SK-N-SH treated with all-trans-retinoic acid at 6 μM for 48 hours (cell line): ENCODE results near the gene DNER.

Experiments
- ATAC-seq: fragments of 200-7000 bp; cut with Tn5 transposase; 3 replicates; pipeline ENCODE4 v1.9.1; 2020; ENCODE audit warnings: mild to moderate bottlenecking, moderate library complexity
- ARNTL ChIP-seq: fragments of 450-650 bp; formaldehyde crosslinking; IDR thresholded peaks from 2 replicates; pipeline ENCODE4 v1.5.0; 2020; ENCODE audit warnings: low read depth, mild to moderate bottlenecking, moderate library complexity, borderline replicate concordance
- CREB5 ChIP-seq: fragments of 250-450 bp; sonication (Bioruptor Pico); IDR thresholded peaks from 2 replicates; pipeline ENCODE4 v1.5.1; 2020; ENCODE audit warnings: low read depth, mild to moderate bottlenecking, moderate library complexity
- CSDC2 ChIP-seq: fragments of 250-450 bp; sonication (Bioruptor Pico); IDR thresholded peaks from 2 replicates; pipeline ENCODE4 v1.5.0; 2020; ENCODE audit warnings: mild to moderate bottlenecking, moderate library complexity
- CSRNP3 ChIP-seq: fragments of 250-450 bp; sonication (Bioruptor Pico); IDR thresholded peaks from 2 replicates; pipeline ENCODE4 v1.5.1; 2021; ENCODE audit warnings: mild to moderate bottlenecking, moderate library complexity
- ESRRG ChIP-seq: fragments of 250-450 bp; sonication (Bioruptor Pico); IDR thresholded peaks from 2 replicates; pipeline ENCODE4 v1.6.1; 2021; ENCODE audit warnings: mild to moderate bottlenecking
- ISL1 ChIP-seq: fragments of 250-450 bp; sonication (Bioruptor Pico); IDR thresholded peaks from 2 replicates; pipeline ENCODE4 v2.1.2; 2022; ENCODE audit warnings: mild to moderate bottlenecking, moderate library complexity
- OSR1 ChIP-seq: fragments of 250-450 bp; sonication (Bioruptor Pico); IDR thresholded peaks from 2 replicates; pipeline ENCODE4 v1.8.0; 2022; ENCODE audit warnings: moderate library complexity, mild to moderate bottlenecking, inconsistent platforms
- PATZ1 ChIP-seq: fragments of 250-450 bp; sonication (Bioruptor Pico); IDR thresholded peaks from 2 replicates; pipeline ENCODE4 v1.8.0; 2020; ENCODE audit warnings: mild to moderate bottlenecking, moderate library complexity, borderline replicate concordance
- POU6F1 ChIP-seq: fragments of 250-450 bp; sonication (Bioruptor Pico); IDR thresholded peaks from 2 replicates; pipeline ENCODE4 v1.8.0; 2021; ENCODE audit warnings: low read depth, mild to moderate bottlenecking, moderate library complexity, borderline replicate concordance
- PPARA ChIP-seq: fragments of 250-450 bp; sonication (Bioruptor Pico); IDR thresholded peaks from 2 replicates; pipeline ENCODE4 v1.5.0; 2020; ENCODE audit warnings: mild to moderate bottlenecking, borderline replicate concordance
- RARB ChIP-seq: fragments of 250-450 bp; sonication (Bioruptor Pico); IDR thresholded peaks from 2 replicates; pipeline ENCODE4 v1.8.0; 2021; ENCODE audit warnings: mild to moderate bottlenecking, moderate library complexity
- TCF4 ChIP-seq: fragments of 250-450 bp; sonication (Bioruptor Pico); IDR thresholded peaks from 2 replicates; pipeline ENCODE4 v1.8.0; 2021; ENCODE audit warnings: mild to moderate bottlenecking, moderate library complexity, borderline replicate concordance
- TOX ChIP-seq: fragments of 250-450 bp; sonication (Bioruptor Pico); IDR thresholded peaks from 2 replicates; pipeline ENCODE4 v1.8.0; 2021; ENCODE audit warnings: mild to moderate bottlenecking, moderate library complexity, borderline replicate concordance
- TSHZ2 ChIP-seq: fragments of 250-450 bp; sonication (Bioruptor Pico); IDR thresholded peaks from 2 replicates; pipeline ENCODE4 v1.5.0; 2020; ENCODE audit warnings: mild to moderate bottlenecking, moderate library complexity
- ZC3H10 ChIP-seq: fragments of 250-450 bp; sonication (Bioruptor Pico); IDR thresholded peaks from 2 replicates; pipeline ENCODE4 v1.5.1; 2021; ENCODE audit warnings: mild to moderate bottlenecking, moderate library complexity
- ZFP3 ChIP-seq: fragments of 250-450 bp; sonication (Bioruptor Pico); IDR thresholded peaks from 2 replicates; pipeline ENCODE4 v1.5.0; 2020; ENCODE audit warnings: mild to moderate bottlenecking, moderate library complexity
- ZFP30 ChIP-seq: fragments of 450-650 bp; formaldehyde crosslinking; IDR thresholded peaks from 2 replicates; pipeline ENCODE4 v1.5.0; 2022; ENCODE audit warnings: mild to moderate bottlenecking, moderate library complexity
- ZNF565 ChIP-seq: fragments of 450-650 bp; formaldehyde crosslinking; conservative IDR thresholded peaks from 2 replicates; pipeline ENCODE4 v1.5.0; 2020; ENCODE audit warnings: low read depth, mild to moderate bottlenecking, moderate library complexity
- ZNF70 ChIP-seq: fragments of 450-650 bp; formaldehyde crosslinking; IDR thresholded peaks from 2 replicates; pipeline ENCODE4 v1.5.0; 2020; ENCODE audit warnings: mild to moderate bottlenecking, moderate library complexity
- ZNF8 ChIP-seq: fragments of 450-650 bp; formaldehyde crosslinking; IDR thresholded peaks from 2 replicates; pipeline ENCODE4 v1.5.0; 2020; ENCODE audit warnings: mild to moderate bottlenecking, moderate library complexity

The DNER gene

GRCh38 chr2:229477269-229477755 lies 237.0 kb downstream of the DNER start:
- ATAC-seq: no peak
- TF ChIP-seq ZFP3 (CRISPR knock-in tag): no peak
- TF ChIP-seq RARB: no peak
- no peak for TF ChIP-seq ESRRG (CRISPR knock-in tag)
- no peak for TF ChIP-seq PATZ1
- no peak for TF ChIP-seq PPARA (CRISPR knock-in tag)
- no peak for TF ChIP-seq ARNTL (CRISPR knock-in tag)
- TF ChIP-seq OSR1 (CRISPR knock-in tag): no peak
- no peak for TF ChIP-seq POU6F1 (CRISPR knock-in tag)
- no peak for TF ChIP-seq TSHZ2 (CRISPR knock-in tag)
- TF ChIP-seq TCF4 (CRISPR knock-in tag): no peak
- no peak for TF ChIP-seq ZC3H10

GRCh38 chr2:229475778-229476177 lies 238.6 kb downstream of the DNER start:
- TF ChIP-seq OSR1 (CRISPR knock-in tag): no peak
- TF ChIP-seq ARNTL (CRISPR knock-in tag): no peak
- no peak for TF ChIP-seq ESRRG (CRISPR knock-in tag)
- no peak for TF ChIP-seq CREB5 (CRISPR knock-in tag)
- TF ChIP-seq CSDC2 (CRISPR knock-in tag): no peak
- no peak for TF ChIP-seq ISL1 (CRISPR knock-in tag)
- no peak for TF ChIP-seq RARB
- TF ChIP-seq ZNF565 (CRISPR knock-in tag): no peak
- no peak for TF ChIP-seq ZFP30
- TF ChIP-seq TOX (CRISPR knock-in tag): no peak
- TF ChIP-seq ZNF8 (CRISPR knock-in tag): no peak
- no peak for TF ChIP-seq ZFP3 (CRISPR knock-in tag)
- TF ChIP-seq ZC3H10: no peak
- no peak for TF ChIP-seq PATZ1
- TF ChIP-seq PPARA (CRISPR knock-in tag): no peak
- TF ChIP-seq POU6F1 (CRISPR knock-in tag): no peak
- no peak for TF ChIP-seq ZNF70 (CRISPR knock-in tag)
- TF ChIP-seq CSRNP3 (CRISPR knock-in tag): no peak

More at GRCh38 chr2:229475778-229476177, 238.6 kb downstream of the DNER start:
- ATAC-seq: no peak
